ENCODE results near the gene MAML3. TPM values are rescaled to one million over a fixed set of nuclear protein-coding genes. Genes with fewer than 3 reads are reported as not detected.

MAML3 gene
- total RNA-seq, 4 donors from 2014 or later, result 18.2 to 42.7 (median 28.6) TPM

GRCh38 chr4:139985401-139985800 lies 168.6 kb downstream of the MAML3 start:
- Histone ChIP-seq H3K4me1 (peaks cover 18% of the 10 kb centered on the region), H3K9me3 (no peaks in the 10 kb centered on the region), H3K27ac (no peak overlapping the region), H3K4me3 (no peak overlapping the region), H3K36me3 (no peaks in the 10 kb centered on the region), H3K27me3 (no peaks in the 10 kb centered on the region)
- TF ChIP-seq POLR2AphosphoS5 (IDR thresholded peaks at IDR 0.05) (no peak), CTCF (IDR thresholded peaks at IDR 0.05) (no peak), POLR2A (IDR thresholded peaks at IDR 0.05) (no peak), EP300 (IDR thresholded peaks at IDR 0.05) (no peak)
- no peak for DNase-seq (ENCODE audit: low spot score in 2 of 2)

GRCh38 chr4:139984471-139984870 lies 169.5 kb downstream of the MAML3 start:
- Histone ChIP-seq H3K36me3 (no peaks in the 10 kb centered on the region), H3K27ac (no peak overlapping the region), H3K4me1 (peaks cover 15% of the 10 kb centered on the region), H3K9me3 (no peaks in the 10 kb centered on the region), H3K27me3 (no peaks in the 10 kb centered on the region), H3K4me3 (no peak overlapping the region)
- TF ChIP-seq CTCF (IDR thresholded peaks at IDR 0.05) (no peak), EP300 (IDR thresholded peaks at IDR 0.05) (no peak), POLR2A (IDR thresholded peaks at IDR 0.05) (no peak)
- WGBS, result 85% methylated on average over 1 of the region's 1 CpG
- no peak for DNase-seq (ENCODE audit: low spot score in 2 of 2)

GRCh38 chr4:139978692-139979091 lies 175.3 kb downstream of the MAML3 start:
- H3K27me3 ChIP-seq, result no peaks in the 10 kb centered on the region
- H3K4me3 ChIP-seq, result no peak overlapping the region
- no peak for DNase-seq (ENCODE audit: low spot score in 2 of 2)
- no peak overlapping the region for H3K27ac ChIP-seq
- 77% methylated on average over 2 of the region's 2 CpGs for WGBS
- no peaks in the 10 kb centered on the region for H3K36me3 ChIP-seq
- H3K9me3 ChIP-seq, result no peaks in the 10 kb centered on the region
- H3K4me1 ChIP-seq, result peaks cover 38% of the 10 kb centered on the region
- no peak for TF ChIP-seq EP300 (IDR thresholded peaks at IDR 0.05)
- no peak for TF ChIP-seq POLR2AphosphoS5 (IDR thresholded peaks at IDR 0.05)
- TF ChIP-seq CTCF (IDR thresholded peaks at IDR 0.05), result no peak
- TF ChIP-seq POLR2A (IDR thresholded peaks at IDR 0.05), result no peak

- Histone ChIP-seq H3K4me1 (peaks cover 38% of the 10 kb centered on the region), H3K27ac (peak overlapping the region; percentile 60), H3K27me3 (no peaks in the 10 kb centered on the region), H3K9me3 (no peaks in the 10 kb centered on the region), H3K4me3 (no peak overlapping the region), H3K36me3 (no peaks in the 10 kb centered on the region)
- no peak for TF ChIP-seq EP300 (IDR thresholded peaks at IDR 0.05)
- TF ChIP-seq CTCF (IDR thresholded peaks at IDR 0.05), result no peak
- TF ChIP-seq POLR2A (IDR thresholded peaks at IDR 0.05), result no peak
- no peak for DNase-seq (ENCODE audit: low spot score in 2 of 2)
- 100% methylated on average over 3 of the region's 3 CpGs for WGBS
Measured at GRCh38 chr4:139977838-139978609, 176.0 kb downstream of the MAML3 start.

GRCh38 chr4:139975830-139976272 lies 178.1 kb downstream of the MAML3 start:
- H3K27ac ChIP-seq, result peak overlapping the region; percentile 77
- H3K4me3 ChIP-seq, result no peak overlapping the region
- TF ChIP-seq CTCF (IDR thresholded peaks at IDR 0.05), result no peak
- TF ChIP-seq EP300 (IDR thresholded peaks at IDR 0.05), result no peak
- no peak for TF ChIP-seq POLR2A (IDR thresholded peaks at IDR 0.05)
- no peak for TF ChIP-seq POLR2AphosphoS5 (IDR thresholded peaks at IDR 0.05)
- no peak for DNase-seq (ENCODE audit: low spot score in 2 of 2)
- peaks cover 38% of the 10 kb centered on the region for H3K4me1 ChIP-seq
- H3K9me3 ChIP-seq, result no peaks in the 10 kb centered on the region
- no peaks in the 10 kb centered on the region for H3K36me3 ChIP-seq
- no peaks in the 10 kb centered on the region for H3K27me3 ChIP-seq
- WGBS, result 0% methylated on average over 1 of the region's 1 CpG

All from suprapubic skin (tissue), 4 donors.